ENCODE results near the gene EAF1. TPM values are rescaled to one million over a fixed set of nuclear protein-coding genes. Genes with fewer than 3 reads are reported as not detected.

The EAF1 gene
- total RNA-seq, 2 experiments from 2014 or later, result 21.6 to 23.8 TPM

DNA sequence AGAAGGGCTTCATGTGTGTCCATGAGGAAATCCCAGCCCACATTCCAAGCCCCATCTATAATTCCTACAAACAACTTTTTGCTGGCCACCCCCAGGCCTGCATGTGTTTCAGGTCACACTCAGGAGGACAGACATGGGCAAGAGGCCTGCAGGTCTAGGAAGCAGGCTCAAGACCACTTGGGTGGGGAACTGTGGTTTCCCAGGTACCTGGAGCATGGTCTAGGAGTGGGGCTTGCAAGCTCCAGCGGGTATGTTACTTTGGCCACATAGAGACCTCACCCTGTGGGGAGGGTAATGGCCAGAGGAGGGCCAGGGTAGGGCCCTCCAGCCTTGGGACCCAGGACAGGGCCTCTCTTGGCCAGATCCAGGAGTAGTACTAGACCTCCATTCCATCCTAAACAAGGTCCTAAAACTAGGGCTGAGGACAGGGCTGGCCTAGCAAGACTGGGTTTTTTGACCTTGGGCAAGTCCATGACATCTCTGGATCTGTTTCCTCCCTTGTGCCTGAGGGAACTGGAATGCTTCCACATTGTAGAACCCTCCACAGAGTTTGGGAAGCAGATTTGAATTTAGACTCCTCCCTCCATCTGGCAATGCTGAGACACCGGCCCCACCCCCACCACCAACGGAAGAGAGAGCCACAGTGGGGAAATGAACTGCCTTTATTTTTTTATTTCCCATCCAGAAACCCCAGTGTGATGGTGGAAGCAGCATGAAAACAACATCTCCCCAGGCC is 22.3 kb downstream of the EAF1 start:
- CTCF ChIA-PET (ENCODE audit: unreplicated experiment), result no interaction called here

GRCh38 chr3:15450438-15451215 is 23.2 kb downstream of the EAF1 start:
- Histone ChIP-seq H3K4me3 (ENCODE audit: low read depth, low read length, poor library complexity, severe bottlenecking) (no peak overlapping the region), H3K9me3 (ENCODE audit: low read length) (no peaks in the 10 kb centered on the region), H3K9me2 (ENCODE audit: insufficient read depth, low read length) (no peaks in the 10 kb centered on the region), H3K79me2 (ENCODE audit: insufficient read depth, low read depth, low read length) (no peaks in the 10 kb centered on the region), H3K4me1 (ENCODE audit: insufficient read depth, low read length, poor library complexity, severe bottlenecking) (no peaks in the 10 kb centered on the region), H3K4me2 (ENCODE audit: low read length) (no peak overlapping the region), H4K20me1 (ENCODE audit: insufficient read depth, low read length) (no peaks in the 10 kb centered on the region), H3K27ac (ENCODE audit: low read depth, low read length, poor library complexity, severe bottlenecking) (no peak overlapping the region), H3K36me3 (ENCODE audit: insufficient read depth, low read length) (no peaks in the 10 kb centered on the region), H2AFZ (ENCODE audit: low read length) (no peak overlapping the region)
- ChIA-PET POLR2A (no interaction called here), CTCF (ENCODE audit: unreplicated experiment) (no interaction called here)
- TF ChIP-seq, protein P1, sequence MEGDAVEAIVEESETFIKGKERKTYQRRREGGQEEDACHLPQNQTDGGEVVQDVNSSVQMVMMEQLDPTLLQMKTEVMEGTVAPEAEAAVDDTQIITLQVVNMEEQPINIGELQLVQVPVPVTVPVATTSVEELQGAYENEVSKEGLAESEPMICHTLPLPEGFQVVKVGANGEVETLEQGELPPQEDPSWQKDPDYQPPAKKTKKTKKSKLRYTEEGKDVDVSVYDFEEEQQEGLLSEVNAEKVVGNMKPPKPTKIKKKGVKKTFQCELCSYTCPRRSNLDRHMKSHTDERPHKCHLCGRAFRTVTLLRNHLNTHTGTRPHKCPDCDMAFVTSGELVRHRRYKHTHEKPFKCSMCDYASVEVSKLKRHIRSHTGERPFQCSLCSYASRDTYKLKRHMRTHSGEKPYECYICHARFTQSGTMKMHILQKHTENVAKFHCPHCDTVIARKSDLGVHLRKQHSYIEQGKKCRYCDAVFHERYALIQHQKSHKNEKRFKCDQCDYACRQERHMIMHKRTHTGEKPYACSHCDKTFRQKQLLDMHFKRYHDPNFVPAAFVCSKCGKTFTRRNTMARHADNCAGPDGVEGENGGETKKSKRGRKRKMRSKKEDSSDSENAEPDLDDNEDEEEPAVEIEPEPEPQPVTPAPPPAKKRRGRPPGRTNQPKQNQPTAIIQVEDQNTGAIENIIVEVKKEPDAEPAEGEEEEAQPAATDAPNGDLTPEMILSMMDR (conservative IDR thresholded peaks at IDR 0.05; ENCODE audit: low read length), result no peak
- TF ChIP-seq EZH2phosphoT487 (IDR thresholded peaks at IDR 0.05; ENCODE audit: borderline replicate concordance, low read depth, low read length), result no peak
- DNase-seq (ENCODE audit: low spot score), result no peak
- BruUV-seq (replicated peaks), result no TSS peak
- intact Hi-C loops (cut with micrococcal nuclease; ENCODE audit: unreplicated experiment), result no loop called here

More for the DNA sequence above, 22.3 kb downstream of the EAF1 start:
- no TSS peak for BruUV-seq (replicated peaks)
- H3K9me2 ChIP-seq (ENCODE audit: insufficient read depth, low read length), result no peaks in the 10 kb centered on the region
- POLR2A ChIA-PET, result interaction anchor here (0.6 to 0.8 kb wide), 2 partner anchors 23 to 445 kb away, joined by 3 to 10 read pairs; no protein-coding TSS in a partner anchor
- no peaks in the 10 kb centered on the region for H3K4me1 ChIP-seq (ENCODE audit: insufficient read depth, low read length, poor library complexity, severe bottlenecking)
- no peaks in the 10 kb centered on the region for H3K36me3 ChIP-seq (ENCODE audit: insufficient read depth, low read length)
- intact Hi-C loops (cut with micrococcal nuclease; ENCODE audit: unreplicated experiment), result no loop called here
- no peaks in the 10 kb centered on the region for H3K79me2 ChIP-seq (ENCODE audit: insufficient read depth, low read depth, low read length)
- H3K4me3 ChIP-seq (ENCODE audit: low read depth, low read length, poor library complexity, severe bottlenecking), result no peak overlapping the region
- TF ChIP-seq, protein P1 (conservative IDR thresholded peaks at IDR 0.05; ENCODE audit: low read length), result no peak
- TF ChIP-seq EZH2phosphoT487 (IDR thresholded peaks at IDR 0.05; ENCODE audit: borderline replicate concordance, low read depth, low read length), result no peak
- no peaks in the 10 kb centered on the region for H3K9me3 ChIP-seq (ENCODE audit: low read length)
- H2AFZ ChIP-seq (ENCODE audit: low read length), result no peak overlapping the region
- no peak for DNase-seq (ENCODE audit: low spot score)
- H3K27ac ChIP-seq (ENCODE audit: low read depth, low read length, poor library complexity, severe bottlenecking), result no peak overlapping the region
- H3K4me2 ChIP-seq (ENCODE audit: low read length), result no peak overlapping the region
- no peaks in the 10 kb centered on the region for H4K20me1 ChIP-seq (ENCODE audit: insufficient read depth, low read length)

Data from OCI-LY7 (cell line).